Measurements from ENCODE around the gene LRRC8C. TPM values are rescaled to one million over a fixed set of nuclear protein-coding genes. Genes with fewer than 3 reads are reported as not detected.

Gene LRRC8C
- total RNA-seq, 1 experiment from 2014 or later, result 8.4 TPM

DNA sequence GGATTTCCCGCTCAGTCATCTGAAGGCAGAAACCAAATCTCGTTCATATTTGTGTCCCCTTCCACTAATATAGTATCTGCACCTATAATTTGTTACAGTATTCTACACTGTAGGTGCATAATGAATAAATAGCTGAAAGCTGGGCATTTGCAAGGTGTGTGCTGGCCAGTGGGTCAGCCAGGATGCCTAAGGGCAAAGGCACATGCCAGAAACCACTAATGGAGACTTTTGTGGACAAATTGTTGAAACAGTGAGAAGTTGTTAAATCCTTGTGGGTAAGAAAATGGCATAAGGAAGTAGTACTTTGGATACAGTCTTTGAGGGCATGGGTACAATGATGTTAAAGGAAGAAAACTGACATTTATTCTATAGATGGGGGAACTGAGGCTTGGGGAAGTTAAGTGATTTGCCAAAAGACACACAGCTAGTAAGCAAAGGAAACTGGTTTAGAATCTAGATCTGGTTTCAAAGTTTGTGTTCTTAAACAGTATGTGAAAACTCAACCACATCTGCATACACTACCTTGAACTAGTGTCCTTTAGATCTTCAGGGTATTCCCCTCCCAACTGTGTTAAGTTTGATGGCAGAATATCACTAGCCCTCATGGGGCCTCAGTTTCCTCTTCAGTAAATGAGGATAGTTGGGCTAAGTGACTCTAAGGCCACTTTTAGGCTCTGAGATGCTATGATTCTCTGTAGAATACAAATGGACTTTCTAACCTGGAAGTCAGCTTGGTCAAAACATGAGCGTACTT lies 26.5 kb upstream of the LRRC8C start (continued):
- TF ChIP-seq ZNF274 (IDR thresholded peaks at IDR 0.05; ENCODE audit: low read depth, low read length) (no peak), POLR2AphosphoS5 (IDR thresholded peaks at IDR 0.05; ENCODE audit: low read depth, low read length) (no peak), RAD21 (IDR thresholded peaks at IDR 0.05; ENCODE audit: low read depth) (no peak), EGR1 (IDR thresholded peaks at IDR 0.05; ENCODE audit: low read depth) (no peak), CEBPB (IDR thresholded peaks at IDR 0.05; ENCODE audit: low read depth) (no peak), TCF7L2 (IDR thresholded peaks at IDR 0.05; ENCODE audit: borderline replicate concordance, extremely low read depth, insufficient read depth, insufficient read length) (no peak), ZFX (IDR thresholded peaks at IDR 0.05) (no peak), CBX3 (IDR thresholded peaks at IDR 0.05; ENCODE audit: low read depth) (no peak), YY1 (IDR thresholded peaks at IDR 0.05; ENCODE audit: extremely low read depth, insufficient replicate concordance, low read depth, low read length) (no peak)
- TF ChIP-seq, protein P1, sequence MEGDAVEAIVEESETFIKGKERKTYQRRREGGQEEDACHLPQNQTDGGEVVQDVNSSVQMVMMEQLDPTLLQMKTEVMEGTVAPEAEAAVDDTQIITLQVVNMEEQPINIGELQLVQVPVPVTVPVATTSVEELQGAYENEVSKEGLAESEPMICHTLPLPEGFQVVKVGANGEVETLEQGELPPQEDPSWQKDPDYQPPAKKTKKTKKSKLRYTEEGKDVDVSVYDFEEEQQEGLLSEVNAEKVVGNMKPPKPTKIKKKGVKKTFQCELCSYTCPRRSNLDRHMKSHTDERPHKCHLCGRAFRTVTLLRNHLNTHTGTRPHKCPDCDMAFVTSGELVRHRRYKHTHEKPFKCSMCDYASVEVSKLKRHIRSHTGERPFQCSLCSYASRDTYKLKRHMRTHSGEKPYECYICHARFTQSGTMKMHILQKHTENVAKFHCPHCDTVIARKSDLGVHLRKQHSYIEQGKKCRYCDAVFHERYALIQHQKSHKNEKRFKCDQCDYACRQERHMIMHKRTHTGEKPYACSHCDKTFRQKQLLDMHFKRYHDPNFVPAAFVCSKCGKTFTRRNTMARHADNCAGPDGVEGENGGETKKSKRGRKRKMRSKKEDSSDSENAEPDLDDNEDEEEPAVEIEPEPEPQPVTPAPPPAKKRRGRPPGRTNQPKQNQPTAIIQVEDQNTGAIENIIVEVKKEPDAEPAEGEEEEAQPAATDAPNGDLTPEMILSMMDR (IDR thresholded peaks at IDR 0.05 in 2 of 3, conservative IDR thresholded peaks at IDR 0.05 in 1 of 3; ENCODE audit: borderline replicate concordance in 1 of 3, insufficient read depth in 1 of 3, low read depth in 2 of 3, low read length in 2 of 3), result no peak
- TF ChIP-seq, protein P2, sequence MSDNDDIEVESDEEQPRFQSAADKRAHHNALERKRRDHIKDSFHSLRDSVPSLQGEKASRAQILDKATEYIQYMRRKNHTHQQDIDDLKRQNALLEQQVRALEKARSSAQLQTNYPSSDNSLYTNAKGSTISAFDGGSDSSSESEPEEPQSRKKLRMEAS (IDR thresholded peaks at IDR 0.05), result no peak

DNA sequence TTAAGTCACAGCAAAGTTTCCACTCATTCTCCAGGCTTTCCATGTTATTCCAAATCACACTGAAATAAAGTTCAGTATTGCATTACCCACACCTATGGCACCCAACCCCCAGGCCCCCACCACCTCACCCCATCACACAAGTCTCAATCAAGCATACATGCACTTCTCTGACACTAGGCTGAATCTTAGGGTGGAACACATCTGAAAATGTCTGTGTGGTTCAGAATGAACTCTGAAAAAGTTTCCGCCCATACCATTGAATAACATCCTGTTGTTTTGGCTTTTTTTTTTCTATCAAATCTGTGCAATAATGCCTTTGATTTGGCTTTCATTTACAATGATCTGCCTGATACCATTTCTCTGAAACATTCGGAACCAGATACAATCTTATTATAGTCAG lies 25.8 kb upstream of the LRRC8C start:
- H3K9me3 ChIP-seq (ENCODE audit: control insufficient read depth in 1 of 2, insufficient read depth in 1 of 2, low read depth in 1 of 2, low read length in 2 of 2), result no peaks in the 10 kb centered on the region
- no peaks in the 10 kb centered on the region for H3K27me3 ChIP-seq (ENCODE audit: insufficient read depth, low read length)
- ChIA-PET CTCF (no interaction called here), RAD21 (ENCODE audit: low non-redundant PET in 1 of 2, low total read pairs in 2 of 2, uncharacterized antibody in 2 of 2, unreplicated experiment in 2 of 2) (no interaction called here), POLR2A (no interaction called here)
- H3K4me3 ChIP-seq (replicated peaks in 1 of 2; ENCODE audit: low read depth in 1 of 2, low read length in 2 of 2), result no peak overlapping the region
- no peak overlapping the region for H3K9ac ChIP-seq (ENCODE audit: low read length)
- no TSS peak for BruUV-seq (replicated peaks)
- intact Hi-C loops (cut with micrococcal nuclease), result no loop called here
- no peaks in the 10 kb centered on the region for H3K36me3 ChIP-seq (ENCODE audit: control insufficient read depth in 1 of 2, insufficient read depth in 2 of 2, low read length in 2 of 2)
- H3K27ac ChIP-seq (ENCODE audit: low read depth, low read length), result no peak overlapping the region
- no peaks in the 10 kb centered on the region for H4K20me1 ChIP-seq (ENCODE audit: insufficient read depth)
- H3K79me2 ChIP-seq (ENCODE audit: insufficient read depth, low read length), result no peaks in the 10 kb centered on the region
- DNase-seq (ENCODE audit: low read depth, low spot score) (no peak), ATAC-seq (no peak)
- H3K4me1 ChIP-seq (ENCODE audit: control insufficient read depth in 1 of 2, insufficient read depth in 2 of 2, low read length in 2 of 2), result peaks cover 10 to 11% of the 10 kb centered on the region in 2 experiments; a peak in 3 of 4 replicates
- H2AFZ ChIP-seq (ENCODE audit: low read depth, low read length, poor library complexity, severe bottlenecking), result no peak overlapping the region
- H3K9me2 ChIP-seq (ENCODE audit: insufficient read depth), result no peaks in the 10 kb centered on the region
- no peak overlapping the region for H3K4me2 ChIP-seq (ENCODE audit: low read length)
- TF ChIP-seq SP1 (IDR thresholded peaks at IDR 0.05; ENCODE audit: low read depth) (no peak), CBX3 (IDR thresholded peaks at IDR 0.05; ENCODE audit: low read depth) (no peak), TCF7L2 (IDR thresholded peaks at IDR 0.05; ENCODE audit: borderline replicate concordance, extremely low read depth, insufficient read depth, insufficient read length) (no peak), ZNF274 (IDR thresholded peaks at IDR 0.05; ENCODE audit: low read depth, low read length) (no peak), RAD21 (IDR thresholded peaks at IDR 0.05; ENCODE audit: low read depth) (no peak), YY1 (IDR thresholded peaks at IDR 0.05; ENCODE audit: extremely low read depth, insufficient replicate concordance, low read depth, low read length) (no peak), SRF (IDR thresholded peaks at IDR 0.05; ENCODE audit: low read depth) (no peak)
- TF ChIP-seq, protein P3, sequence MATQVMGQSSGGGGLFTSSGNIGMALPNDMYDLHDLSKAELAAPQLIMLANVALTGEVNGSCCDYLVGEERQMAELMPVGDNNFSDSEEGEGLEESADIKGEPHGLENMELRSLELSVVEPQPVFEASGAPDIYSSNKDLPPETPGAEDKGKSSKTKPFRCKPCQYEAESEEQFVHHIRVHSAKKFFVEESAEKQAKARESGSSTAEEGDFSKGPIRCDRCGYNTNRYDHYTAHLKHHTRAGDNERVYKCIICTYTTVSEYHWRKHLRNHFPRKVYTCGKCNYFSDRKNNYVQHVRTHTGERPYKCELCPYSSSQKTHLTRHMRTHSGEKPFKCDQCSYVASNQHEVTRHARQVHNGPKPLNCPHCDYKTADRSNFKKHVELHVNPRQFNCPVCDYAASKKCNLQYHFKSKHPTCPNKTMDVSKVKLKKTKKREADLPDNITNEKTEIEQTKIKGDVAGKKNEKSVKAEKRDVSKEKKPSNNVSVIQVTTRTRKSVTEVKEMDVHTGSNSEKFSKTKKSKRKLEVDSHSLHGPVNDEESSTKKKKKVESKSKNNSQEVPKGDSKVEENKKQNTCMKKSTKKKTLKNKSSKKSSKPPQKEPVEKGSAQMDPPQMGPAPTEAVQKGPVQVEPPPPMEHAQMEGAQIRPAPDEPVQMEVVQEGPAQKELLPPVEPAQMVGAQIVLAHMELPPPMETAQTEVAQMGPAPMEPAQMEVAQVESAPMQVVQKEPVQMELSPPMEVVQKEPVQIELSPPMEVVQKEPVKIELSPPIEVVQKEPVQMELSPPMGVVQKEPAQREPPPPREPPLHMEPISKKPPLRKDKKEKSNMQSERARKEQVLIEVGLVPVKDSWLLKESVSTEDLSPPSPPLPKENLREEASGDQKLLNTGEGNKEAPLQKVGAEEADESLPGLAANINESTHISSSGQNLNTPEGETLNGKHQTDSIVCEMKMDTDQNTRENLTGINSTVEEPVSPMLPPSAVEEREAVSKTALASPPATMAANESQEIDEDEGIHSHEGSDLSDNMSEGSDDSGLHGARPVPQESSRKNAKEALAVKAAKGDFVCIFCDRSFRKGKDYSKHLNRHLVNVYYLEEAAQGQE (IDR thresholded peaks at IDR 0.05; ENCODE audit: low read depth), result no peak

All from HCT116 (cell line).